Duodenal mucosa (tissue), 2 donors: Measurements from ENCODE around the gene CCDC92.

Experiments used
- H3K27ac ChIP-seq: one replicate; pipeline ENCODE4 v1.7.0; 2013; ENCODE audit warnings: low read depth, low read length
- H3K27me3 ChIP-seq, 2 donors: one replicate each; pipeline ENCODE4 v1.7.0; 2013; ENCODE audit warnings: low read length in 2 of 2, control low read depth in 1 of 2; ENCODE audit not compliant: insufficient read depth in 2 of 2, control insufficient read depth in 1 of 2
- H3K36me3 ChIP-seq, 2 donors: one replicate each; pipeline ENCODE4 v1.7.0; 2013; ENCODE audit warnings: low read length in 2 of 2, control low read depth in 1 of 2; ENCODE audit not compliant: insufficient read depth in 2 of 2, control insufficient read depth in 1 of 2
- H3K4me1 ChIP-seq, 2 donors: one replicate each; pipeline ENCODE4 v1.7.0; 2013; ENCODE audit warnings: low read length in 2 of 2, control low read depth in 1 of 2; ENCODE audit not compliant: insufficient read depth in 2 of 2, control insufficient read depth in 1 of 2
- H3K4me3 ChIP-seq, 2 donors: one replicate each; pipeline ENCODE4 v1.7.0; 2013; ENCODE audit warnings: low read length in 2 of 2, low read depth in 1 of 2
- H3K9ac ChIP-seq, 2 donors: one replicate each; pipeline ENCODE4 v1.7.0; 2013; ENCODE audit warnings: low read length in 2 of 2, low read depth in 1 of 2
- H3K9me3 ChIP-seq, 2 donors: one replicate each; pipeline ENCODE4 v1.7.0; 2013; ENCODE audit warnings: low read length in 2 of 2, control low read depth in 1 of 2; ENCODE audit not compliant: control insufficient read depth in 1 of 2

CCDC92 gene

GRCh38 chr12:123961585-123962345, 10.9 kb downstream of the CCDC92 start:
- Histone ChIP-seq H3K27ac (no peak overlapping the region), H3K9ac (no peak overlapping the region), H3K9me3 (no peaks in the 10 kb centered on the region), H3K36me3 (no peaks in the 10 kb centered on the region), H3K4me1 (peaks cover 16 to 21% of the 10 kb centered on the region in 2 donors), H3K27me3 (no peaks in the 10 kb centered on the region), H3K4me3 (no peak overlapping the region)

GRCh38 chr12:123960856-123961255, 11.8 kb downstream of the CCDC92 start:
- H3K9ac ChIP-seq: no peak overlapping the region
- H3K9me3 ChIP-seq: no peaks in the 10 kb centered on the region
- H3K27me3 ChIP-seq: no peaks in the 10 kb centered on the region
- H3K4me1 ChIP-seq: peaks cover 16 to 21% of the 10 kb centered on the region in 2 donors
- H3K4me3 ChIP-seq: no peak overlapping the region
- no peaks in the 10 kb centered on the region for H3K36me3 ChIP-seq
- H3K27ac ChIP-seq: no peak overlapping the region

DNA sequence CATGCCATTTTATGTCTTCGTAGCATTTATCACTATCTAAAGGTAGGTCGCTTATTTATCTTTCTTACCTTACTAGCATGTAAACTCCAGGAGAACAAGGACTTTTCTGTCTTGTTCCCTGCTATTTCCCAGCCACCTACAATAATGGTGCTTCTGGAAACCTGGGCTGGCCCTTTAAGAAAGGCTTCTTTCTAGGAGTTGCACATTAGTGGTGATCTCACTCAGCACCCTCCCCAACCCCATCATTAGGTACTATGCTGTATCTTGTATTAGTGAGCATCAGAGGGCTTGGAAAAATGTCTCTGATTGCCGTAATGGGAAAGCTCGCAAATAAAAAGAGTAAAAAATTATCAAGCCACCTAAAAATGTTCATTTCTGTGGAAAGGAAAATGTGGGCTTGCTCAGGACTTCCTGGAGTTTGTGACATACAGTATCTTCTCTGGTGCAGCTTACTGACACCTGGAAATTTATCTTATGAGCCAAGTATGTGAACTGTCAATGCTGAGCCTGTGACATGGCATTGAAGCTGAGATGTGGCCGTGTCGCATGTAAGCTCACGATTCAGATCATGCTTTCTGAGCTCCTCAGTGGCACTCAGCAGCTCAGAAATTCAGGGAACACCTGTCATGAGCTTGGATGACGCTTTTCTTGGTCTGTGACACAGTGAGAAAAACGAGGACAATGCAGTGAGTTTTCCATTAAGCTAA, 12.4 kb downstream of the CCDC92 start:
- no peak overlapping the region for H3K9ac ChIP-seq
- H3K36me3 ChIP-seq: no peaks in the 10 kb centered on the region
- H3K9me3 ChIP-seq: no peaks in the 10 kb centered on the region
- no peak overlapping the region for H3K27ac ChIP-seq
- H3K4me3 ChIP-seq: no peak overlapping the region
- peaks cover 16 to 18% of the 10 kb centered on the region in 2 donors for H3K4me1 ChIP-seq
- no peaks in the 10 kb centered on the region for H3K27me3 ChIP-seq

DNA sequence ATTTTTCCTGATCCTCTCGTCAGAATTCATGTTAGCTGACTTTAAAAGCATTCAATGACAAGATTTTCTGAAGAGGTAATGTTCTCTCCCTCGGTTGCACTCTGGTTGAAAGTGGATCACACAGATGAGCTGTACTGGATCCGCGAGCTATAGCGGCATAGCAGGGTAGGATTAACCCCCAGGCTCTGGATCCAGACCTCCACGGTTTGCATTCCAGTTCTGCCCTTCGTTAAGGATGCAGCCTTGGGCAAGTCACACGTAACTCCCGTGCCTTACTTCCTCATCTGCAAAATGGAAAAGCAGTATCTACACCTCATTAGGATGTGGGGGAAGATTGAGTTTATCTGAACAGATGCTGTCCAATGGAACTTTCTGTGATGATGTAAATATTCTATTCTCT, 13.8 kb downstream of the CCDC92 start:
- Histone ChIP-seq H3K27ac (no peak overlapping the region), H3K9me3 (no peaks in the 10 kb centered on the region), H3K27me3 (no peaks in the 10 kb centered on the region), H3K4me3 (no peak overlapping the region), H3K4me1 (peaks cover 16% of the 10 kb centered on the region in 2 donors), H3K36me3 (no peaks in the 10 kb centered on the region), H3K9ac (no peak overlapping the region)

- Histone ChIP-seq H3K27me3 (no peaks in the 10 kb centered on the region), H3K27ac (no peak overlapping the region), H3K4me1 (peaks cover 15 to 16% of the 10 kb centered on the region in 2 donors), H3K9ac (no peak overlapping the region), H3K4me3 (no peak overlapping the region), H3K9me3 (no peaks in the 10 kb centered on the region), H3K36me3 (no peaks in the 10 kb centered on the region)
Measured at GRCh38 chr12:123958462-123958861, 14.2 kb downstream of the CCDC92 start.

GRCh38 chr12:123957196-123957595, 15.4 kb downstream of the CCDC92 start:
- H3K27ac ChIP-seq: no peak overlapping the region
- no peak overlapping the region for H3K4me3 ChIP-seq
- peaks cover 9 to 11% of the 10 kb centered on the region in 2 donors for H3K4me1 ChIP-seq
- H3K27me3 ChIP-seq: no peaks in the 10 kb centered on the region
- H3K9ac ChIP-seq: no peak overlapping the region
- no peaks in the 10 kb centered on the region for H3K36me3 ChIP-seq
- no peaks in the 10 kb centered on the region for H3K9me3 ChIP-seq

DNA sequence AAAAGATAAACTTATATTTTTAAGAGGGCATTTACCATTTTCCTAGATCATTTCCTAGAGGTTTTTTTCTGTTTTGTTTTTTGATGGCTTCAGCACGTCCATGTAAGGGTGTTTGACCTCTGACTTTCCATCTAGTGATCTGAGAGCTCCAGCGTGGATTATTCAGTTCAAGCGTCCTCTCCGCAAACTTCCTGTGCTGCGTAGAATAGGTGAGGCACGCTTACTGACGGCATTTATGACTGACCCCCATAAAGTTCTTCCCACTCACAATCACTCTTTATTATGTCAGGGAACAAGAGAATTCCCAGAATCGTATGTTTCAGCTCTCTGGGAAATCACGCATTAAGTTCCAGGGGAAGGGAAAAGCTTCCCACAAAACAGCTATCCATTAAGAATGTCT, 16.4 kb downstream of the CCDC92 start:
- Histone ChIP-seq H3K9ac (no peak overlapping the region), H3K27ac (no peak overlapping the region), H3K4me1 (peaks cover 2 to 11% of the 10 kb centered on the region in 2 donors), H3K36me3 (no peaks in the 10 kb centered on the region), H3K4me3 (no peak overlapping the region), H3K27me3 (no peaks in the 10 kb centered on the region), H3K9me3 (no peaks in the 10 kb centered on the region)

DNA sequence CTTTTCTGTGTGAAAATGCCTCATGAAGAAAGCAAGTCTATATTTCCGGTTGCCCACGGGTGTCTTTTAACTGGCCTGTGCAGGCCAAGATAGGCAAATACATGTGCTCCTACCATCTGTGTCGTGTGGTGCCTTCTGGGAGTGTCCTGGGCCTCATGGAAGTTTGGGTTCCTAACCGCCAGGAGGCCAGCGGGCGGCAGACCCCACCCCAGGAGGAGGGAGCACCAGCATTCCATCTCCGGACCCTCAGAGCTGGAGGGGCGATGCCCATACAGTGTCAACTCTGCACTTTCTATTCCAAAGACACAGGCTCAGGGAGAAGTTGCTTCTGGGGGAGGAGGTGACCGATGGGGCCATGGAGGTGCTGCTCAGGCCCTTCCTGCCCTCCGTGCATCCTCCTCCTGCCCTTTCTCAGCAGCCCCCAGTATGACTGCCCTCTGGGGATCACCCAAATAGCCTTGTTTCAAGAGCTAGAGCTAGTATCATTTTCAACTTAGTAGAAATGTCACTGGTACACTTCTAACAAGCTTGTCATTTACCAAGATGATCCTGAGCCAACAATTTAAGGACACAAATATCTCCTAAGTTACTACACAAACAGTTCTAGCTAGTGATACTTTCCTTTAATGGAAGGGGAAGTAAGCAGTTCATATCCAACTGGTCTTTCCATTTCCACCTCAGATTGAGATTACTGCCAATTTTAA, 17.8 kb downstream of the CCDC92 start:
- Histone ChIP-seq H3K27me3 (no peaks in the 10 kb centered on the region), H3K9me3 (no peaks in the 10 kb centered on the region), H3K4me3 (no peak overlapping the region), H3K4me1 (peaks cover 4 to 18% of the 10 kb centered on the region in 2 donors), H3K9ac (no peak overlapping the region), H3K27ac (no peak overlapping the region), H3K36me3 (no peaks in the 10 kb centered on the region)

DNA sequence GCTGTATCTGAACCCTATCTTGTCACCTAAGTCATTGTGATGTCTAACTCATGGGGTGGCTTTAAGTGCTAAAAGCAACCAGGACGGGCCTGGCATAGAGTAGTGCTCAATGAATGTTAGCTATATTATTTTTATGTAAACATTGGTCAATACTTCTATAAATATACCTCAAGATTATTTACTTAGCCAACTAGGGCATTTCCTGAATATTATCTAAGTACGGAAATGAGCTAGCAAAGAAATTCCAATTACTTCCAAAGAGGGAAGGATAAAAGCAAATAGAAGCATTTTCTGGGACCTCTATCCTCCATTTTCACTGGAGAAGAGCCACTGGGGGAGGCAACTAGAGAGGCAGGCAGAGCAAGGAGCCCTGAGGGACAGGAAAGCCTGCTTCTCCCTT, 20.6 kb downstream of the CCDC92 start:
- Histone ChIP-seq H3K9ac (no peak overlapping the region), H3K4me3 (no peak overlapping the region), H3K9me3 (no peaks in the 10 kb centered on the region), H3K4me1 (peaks cover 22 to 33% of the 10 kb centered on the region in 2 donors), H3K27me3 (no peaks in the 10 kb centered on the region), H3K27ac (no peak overlapping the region), H3K36me3 (no peaks in the 10 kb centered on the region)

DNA sequence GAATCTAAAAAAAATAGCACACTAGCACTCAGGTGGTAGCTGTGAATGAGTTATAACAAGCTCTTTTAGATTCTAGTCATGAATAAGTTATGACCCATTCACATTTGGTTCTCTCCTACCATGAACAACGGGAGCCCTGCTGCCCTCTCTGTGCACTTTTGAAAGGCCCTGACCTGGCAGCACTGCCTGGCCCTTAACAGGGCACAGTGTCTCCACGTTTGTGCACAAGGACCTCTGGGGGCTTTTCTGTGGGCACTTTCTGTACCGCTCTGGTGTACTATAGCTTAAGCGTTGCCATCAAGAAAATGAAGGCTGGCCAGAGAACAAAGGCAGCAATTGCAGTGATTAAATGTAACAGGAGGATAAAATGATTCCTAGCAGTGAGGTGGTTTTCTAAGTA, 21.2 kb downstream of the CCDC92 start:
- Histone ChIP-seq H3K27ac (no peak overlapping the region), H3K4me3 (no peak overlapping the region), H3K9ac (no peak overlapping the region), H3K4me1 (peaks cover 22 to 33% of the 10 kb centered on the region in 2 donors), H3K27me3 (no peaks in the 10 kb centered on the region), H3K9me3 (no peaks in the 10 kb centered on the region), H3K36me3 (no peaks in the 10 kb centered on the region)
